GDM1 (cell line): Measurements from ENCODE around the gene ANKRD40.

ENCODE experiments used
- DNase-seq: peaks from one replicate; lab custom pipeline; 2025; lab: John Stamatoyannopoulos, UW

Gene ANKRD40

DNA sequence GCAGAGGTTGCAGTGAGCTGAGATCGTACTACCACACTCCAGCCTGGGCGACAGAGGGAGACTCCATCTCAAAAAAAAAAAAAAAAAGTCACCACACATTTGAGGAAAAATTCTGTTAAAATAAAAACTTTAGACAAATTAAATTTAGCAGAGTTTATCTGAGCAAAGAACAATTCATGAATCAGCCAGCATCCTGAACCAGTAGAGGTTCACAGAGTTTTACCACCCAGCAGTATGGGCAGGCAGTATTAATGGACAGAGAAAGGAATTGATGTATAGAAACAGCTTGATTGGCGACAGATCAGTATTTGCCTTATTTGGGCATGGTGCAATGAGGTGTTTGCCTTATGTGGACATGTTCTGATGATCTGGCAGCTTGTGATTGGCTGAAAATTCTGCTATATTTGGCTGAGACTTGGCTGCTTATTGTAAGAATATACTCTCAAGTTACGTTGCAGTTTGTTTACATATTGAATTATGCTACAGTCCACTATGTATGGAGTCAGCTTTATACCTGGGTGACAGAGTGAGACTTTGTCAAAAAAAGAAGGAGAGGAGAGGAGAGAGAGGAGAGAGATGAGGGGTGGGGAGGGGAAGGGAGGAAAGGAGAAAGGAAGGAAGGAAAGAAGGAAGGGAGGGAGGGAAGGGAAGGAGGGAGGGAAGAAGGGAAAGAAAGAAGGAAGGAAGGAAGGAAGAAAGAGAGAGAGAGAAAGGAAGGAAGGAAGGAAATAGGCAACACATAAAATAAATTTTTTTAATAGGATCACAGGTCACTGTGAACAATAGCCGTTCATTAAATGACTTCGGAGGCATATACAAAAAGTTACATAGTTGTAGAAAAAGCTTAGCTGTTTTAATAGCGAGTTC is 58.4 kb downstream of the ANKRD40 start:
- DNase-seq, result no peak

DNA sequence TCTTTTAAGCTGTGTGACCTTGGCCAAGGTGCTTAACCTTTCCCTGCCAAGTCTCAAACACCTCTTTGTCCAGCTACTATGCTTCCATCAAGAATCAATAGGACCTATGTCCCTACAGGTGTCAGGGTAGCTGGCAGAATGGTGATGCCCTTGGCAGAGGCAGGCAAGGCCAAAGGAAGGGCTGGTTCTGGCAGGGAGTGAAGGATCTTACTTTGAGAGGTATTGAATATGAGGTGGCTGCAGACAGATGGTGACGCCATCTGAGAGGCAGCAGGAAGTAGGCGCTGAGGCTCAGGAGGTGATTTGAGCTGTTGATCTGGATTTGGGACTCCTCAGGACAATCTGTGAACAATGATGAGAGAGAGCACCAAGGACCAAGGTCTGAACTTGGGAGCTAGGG is 60.5 kb downstream of the ANKRD40 start:
- no peak for DNase-seq

DNA sequence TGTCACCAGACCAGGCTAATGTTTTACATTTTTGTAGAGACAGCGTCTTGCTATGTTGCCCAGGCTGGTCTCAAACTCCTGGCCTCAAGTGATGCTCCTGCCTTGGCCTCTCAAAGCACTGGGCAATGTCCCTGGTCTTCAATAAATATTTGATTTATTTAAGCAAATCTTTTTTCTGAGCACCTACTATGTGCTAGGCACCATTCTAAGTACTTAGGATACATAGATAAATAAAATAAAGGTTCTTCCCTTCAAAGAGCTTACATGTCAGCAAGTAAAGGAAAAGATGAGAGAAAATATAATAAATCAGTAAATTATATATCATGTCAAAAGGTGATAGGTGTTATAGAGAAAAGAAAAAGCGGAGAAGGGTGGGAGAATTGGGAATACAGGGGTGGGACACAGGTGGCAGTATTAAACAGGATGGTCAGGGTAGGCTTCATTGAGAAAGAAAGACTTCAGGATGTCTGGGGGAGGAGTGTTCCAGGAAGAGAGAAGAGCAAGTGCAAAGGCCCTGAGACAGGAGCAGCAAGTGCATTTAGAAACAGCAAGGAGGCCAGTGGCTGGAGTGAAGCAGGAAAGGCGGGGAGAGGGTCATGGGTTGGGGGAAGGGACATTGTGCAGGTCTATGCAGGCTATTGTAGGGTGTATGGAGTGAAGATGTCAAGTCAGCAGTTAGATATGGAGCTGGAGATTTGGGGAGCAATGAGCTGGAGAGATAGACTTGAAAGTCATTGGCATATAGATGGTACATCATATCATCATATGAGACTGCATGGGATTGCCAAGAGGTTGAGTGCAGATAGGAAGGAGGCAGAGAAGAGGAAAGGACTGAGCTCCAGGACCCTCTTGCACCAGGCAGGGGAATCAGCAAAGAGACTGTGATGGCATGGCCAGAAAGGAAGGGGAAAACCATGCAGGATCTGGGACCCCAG is 61.7 kb downstream of the ANKRD40 start:
- no peak for DNase-seq
